IMR-90 (cell line): ENCODE measurements around the gene SPATA9. TPM values are rescaled to one million over a fixed set of nuclear protein-coding genes. Genes with fewer than 3 reads are reported as not detected.

ENCODE experiments used
- ATAC-seq: fragments of 200-7000 bp; cut with Tn5 transposase; 2 replicates; pipeline ENCODE4 v1.9.1; 2020; ENCODE audit warnings: low read depth, mild to moderate bottlenecking, moderate library complexity
- BruUV-seq: library from RNA; stranded (reverse); fragments of 400-500 nt; replicated peaks from 2 replicates; lab custom pipeline; 2021; lab: Mats Ljungman, UMichigan
- CTCF ChIA-PET: fragments of 300-600 bp; formaldehyde crosslinking; extraction: SDS; loops from one replicate; lab custom pipeline; 2021; ENCODE audit warnings: antibody characterized with exemption; lab: Yijun Ruan, JAX
- POLR2A ChIA-PET: fragments of 300-600 bp; sonication (Branson Sonifier 250); formaldehyde crosslinking; loops from one replicate; lab custom pipeline; 2022; ENCODE audit warnings: antibody characterized with exemption; ENCODE audit not compliant: unreplicated experiment; lab: Charles Lee
- DNase-seq: peaks from one replicate; pipeline ENCODE4 v3.0.0; 2013
- H2AFZ ChIP-seq: replicated peaks from 2 replicates; pipeline ENCODE3; 2013; ENCODE audit warnings: low read length, mild to moderate bottlenecking; ENCODE audit not compliant: poor library complexity
- H2AK5ac ChIP-seq: 2 replicates; pipeline ENCODE4 v1.6.1; 2013; ENCODE audit warnings: low read depth, low read length, inconsistent platforms
- H2AK9ac ChIP-seq: replicated peaks from 2 replicates; pipeline ENCODE3; 2013; ENCODE audit warnings: mild to moderate bottlenecking, low read depth, low read length, moderate library complexity; ENCODE audit not compliant: poor library complexity
- H2BK120ac ChIP-seq: 2 replicates; pipeline ENCODE4 v1.6.1; 2013; ENCODE audit warnings: low read depth, low read length, inconsistent platforms
- H2BK15ac ChIP-seq: 3 replicates; pipeline ENCODE4 v1.6.1; 2013; ENCODE audit warnings: low read depth, low read length, inconsistent platforms
- H2BK20ac ChIP-seq: 2 replicates; pipeline ENCODE4 v1.6.1; 2013; ENCODE audit warnings: low read depth, mild to moderate bottlenecking, inconsistent platforms, low read length, moderate library complexity
- H2BK5ac ChIP-seq: 2 replicates; pipeline ENCODE4 v1.6.1; 2013; ENCODE audit warnings: mild to moderate bottlenecking, low read depth, low read length, inconsistent platforms; ENCODE audit not compliant: poor library complexity, severe bottlenecking
- H3K14ac ChIP-seq: replicated peaks from 2 replicates; pipeline ENCODE4 v1.6.1; 2013; ENCODE audit warnings: low read depth, low read length, inconsistent platforms
- H3K18ac ChIP-seq: 2 replicates; pipeline ENCODE4 v1.6.1; 2013; ENCODE audit warnings: low read depth, low read length, control low read depth
- H3K23ac ChIP-seq: 2 replicates; pipeline ENCODE4 v1.6.1; 2013; ENCODE audit warnings: low read depth, low read length, inconsistent platforms
- H3K27ac ChIP-seq: 2 replicates; pipeline ENCODE4 v1.5.1; 2013; ENCODE audit warnings: mild to moderate bottlenecking, control low read depth, low read length; ENCODE audit not compliant: insufficient read depth
- H3K27me3 ChIP-seq: 2 replicates; pipeline ENCODE4 v1.6.1; 2013; ENCODE audit warnings: low read length; ENCODE audit not compliant: control insufficient read depth, insufficient read depth
- H3K36me3 ChIP-seq: 2 replicates; pipeline ENCODE4 v1.6.1; 2013; ENCODE audit warnings: low read length, mixed read lengths; ENCODE audit not compliant: control insufficient read depth, insufficient read depth
- H3K4ac ChIP-seq: 2 replicates; pipeline ENCODE4 v1.6.1; 2013; ENCODE audit warnings: low read depth, low read length, inconsistent platforms
- H3K4me1 ChIP-seq: 2 replicates; pipeline ENCODE4 v1.6.1; 2013; ENCODE audit warnings: low read length, mixed read lengths; ENCODE audit not compliant: control insufficient read depth, insufficient read depth
- H3K4me2 ChIP-seq: 2 replicates; pipeline ENCODE4 v1.6.1; 2013; ENCODE audit warnings: low read depth, mild to moderate bottlenecking, control low read depth, low read length, moderate library complexity
- H3K4me3 ChIP-seq: 2 replicates; pipeline ENCODE4 v1.5.1; 2013; ENCODE audit warnings: low read depth, mild to moderate bottlenecking, control low read depth, low read length, moderate library complexity; ENCODE audit not compliant: insufficient read depth
- H3K56ac ChIP-seq: 2 replicates; pipeline ENCODE4 v1.6.1; 2013; ENCODE audit warnings: low read length, inconsistent platforms; ENCODE audit not compliant: insufficient read depth; ENCODE audit errors: extremely low read depth
- H3K79me1 ChIP-seq, 2 experiments: 2 replicates each; pipeline ENCODE4 v1.6.1; 2013; ENCODE audit warnings: low read length in 2 of 2, inconsistent platforms in 1 of 2, low read depth in 1 of 2
- H3K9ac ChIP-seq: 2 replicates; pipeline ENCODE4 v1.6.1; 2013; ENCODE audit warnings: low read depth, low read length, control low read depth
- H3K9me1 ChIP-seq: 2 replicates; pipeline ENCODE4 v1.6.1; 2013; ENCODE audit warnings: low read length, inconsistent platforms; ENCODE audit not compliant: insufficient read depth
- H3K9me3 ChIP-seq: 2 replicates; pipeline ENCODE4 v1.6.1; 2013; ENCODE audit warnings: low read length; ENCODE audit not compliant: control insufficient read depth, insufficient read depth
- H4K20me1 ChIP-seq: 2 replicates; pipeline ENCODE4 v1.6.1; 2013; ENCODE audit warnings: low read length, inconsistent platforms; ENCODE audit not compliant: insufficient read depth
- H4K5ac ChIP-seq: 2 replicates; pipeline ENCODE4 v1.6.1; 2013; ENCODE audit warnings: mild to moderate bottlenecking, low read depth, low read length, control low read depth
- H4K8ac ChIP-seq, 2 experiments: 2 replicates each; pipeline ENCODE4 v1.6.1; 2013; ENCODE audit warnings: low read depth in 2 of 2, low read length in 2 of 2, control low read depth in 1 of 2, inconsistent platforms in 1 of 2
- H4K91ac ChIP-seq: 2 replicates; pipeline ENCODE4 v1.6.1; 2013; ENCODE audit warnings: low read depth, low read length, inconsistent platforms; ENCODE audit not compliant: insufficient read depth
- CEBPB ChIP-seq: IDR thresholded peaks from 2 replicates; pipeline ENCODE4 v1.6.1; 2012; ENCODE audit warnings: low read depth, low read length, improper control_type of control experiment
- CTCF ChIP-seq: conservative IDR thresholded peaks from 2 replicates; pipeline ENCODE4 v1.5.1; 2012; ENCODE audit warnings: mild to moderate bottlenecking, low read depth, low read length, improper control_type of control experiment
- ELK1 ChIP-seq: fragments of 150-350 bp; IDR thresholded peaks from 2 replicates; pipeline ENCODE4 v1.6.1; 2016; ENCODE audit warnings: low read depth, mild to moderate bottlenecking, low read length, moderate library complexity, borderline replicate concordance
- FOS ChIP-seq: fragments of 150-350 bp; IDR thresholded peaks from 2 replicates; pipeline ENCODE4 v1.6.1; 2016; ENCODE audit warnings: low read depth, low read length
- MAFK ChIP-seq: IDR thresholded peaks from 2 replicates; pipeline ENCODE4 v1.6.1; 2012; ENCODE audit warnings: low read depth, low read length, improper control_type of control experiment
- MAZ ChIP-seq: IDR thresholded peaks from 2 replicates; pipeline ENCODE4 v1.6.1; 2012; ENCODE audit warnings: low read depth, mild to moderate bottlenecking, low read length, improper control_type of control experiment, moderate library complexity, borderline replicate concordance
- NFE2L2 ChIP-seq: fragments of 150-350 bp; IDR thresholded peaks from 2 replicates; pipeline ENCODE4 v1.6.1; 2016; ENCODE audit warnings: low read depth, mild to moderate bottlenecking, low read length
- POLR2A ChIP-seq: IDR thresholded peaks from 2 replicates; pipeline ENCODE4 v1.6.1; 2012; ENCODE audit warnings: mild to moderate bottlenecking, low read depth, low read length
- RCOR1 ChIP-seq: IDR thresholded peaks from 2 replicates; pipeline ENCODE4 v1.6.1; 2012; ENCODE audit warnings: mild to moderate bottlenecking, low read length, improper control_type of control experiment; ENCODE audit not compliant: insufficient replicate concordance
- RFX5 ChIP-seq: IDR thresholded peaks from 2 replicates; pipeline ENCODE4 v1.8.0; 2012; ENCODE audit warnings: low read depth, mild to moderate bottlenecking, low read length, moderate library complexity
- SMC3 ChIP-seq: fragments of 150-350 bp; IDR thresholded peaks from 2 replicates; pipeline ENCODE4 v1.6.1; 2016; ENCODE audit warnings: low read depth, mild to moderate bottlenecking, antibody characterized with exemption, low read length, moderate library complexity
- USF2 ChIP-seq: fragments of 150-350 bp; IDR thresholded peaks from 2 replicates; pipeline ENCODE4 v1.6.1; 2017; ENCODE audit warnings: mild to moderate bottlenecking, antibody characterized with exemption, low read length, low read depth
- WGBS, 2 experiments: methylation state at CpG; one replicate each; pipeline versions ENCODE4 v1.1.5 to v1.1.7; 2013; ENCODE audit warnings: missing lambda C conversion rate in 2 of 2; ENCODE audit not compliant: insufficient read length in 1 of 2; ENCODE audit errors: extremely low coverage in 2 of 2; 5-methylcytosine and 5-hydroxymethylcytosine counted together
- dilution Hi-C: fragments of 300-500 bp; cut with HindIII; formaldehyde crosslinking; loops from one replicate; pipeline ENCODE4 v1.14.3; 2018; ENCODE audit warnings: low sequenced_read_pairs; ENCODE audit not compliant: unreplicated experiment
- in situ Hi-C: fragments of 300-500 bp; cut with MboI; formaldehyde crosslinking; loops from 3 replicates; pipeline ENCODE4 v1.14.3; 2019; ENCODE audit warnings: low sequenced_read_pairs, inconsistent platforms, mixed read lengths
- intact Hi-C: fragments of 100-400 bp; cut with micrococcal nuclease; formaldehyde crosslinking; loops from 2 replicates; pipeline ENCODE4 v1.10.0; 2022
- polyA plus RNA-seq, 3 experiments: library from polyadenylated mRNA; depleted of rRNA; stranded (reverse); fragments of >200 nt; gene quantifications; 2 replicates each; pipeline ENCODE4 v1.2.3, GENCODE V29; 2012; ENCODE audit warnings: low replicate concordance in 1 of 3
- total RNA-seq: library from RNA; depleted of rRNA; stranded (reverse); fragments of >200 nt; gene quantifications from 2 replicates; pipeline ENCODE4 v1.2.3, GENCODE V29; 2012

The SPATA9 gene
- total and polyA plus RNA-seq, 2 of the 4 experiments (the other 2 are of a cell fraction) = 0.72 to 0.86 TPM

GRCh38 chr5:95699337-95699736 lies 16.5 kb upstream of the SPATA9 start:
- Histone ChIP-seq H4K8ac (no peak overlapping the region), H3K9me3 (no peaks in the 10 kb centered on the region), H2BK120ac (no peak overlapping the region), H3K18ac (no peak overlapping the region), H3K4me1 (no peaks in the 10 kb centered on the region), H4K91ac (no peak overlapping the region), H2BK15ac (no peak overlapping the region), H3K23ac (no peak overlapping the region), H3K4ac (no peak overlapping the region), H4K20me1 (no peaks in the 10 kb centered on the region), H3K9ac (no peak overlapping the region), H3K4me2 (no peak overlapping the region), H3K56ac (no peak overlapping the region), H3K14ac (no peak overlapping the region), H3K4me3 (no peak overlapping the region), H2BK20ac (no peak overlapping the region), H4K5ac (no peak overlapping the region), H2AK5ac (no peak overlapping the region), H3K9me1 (no peaks in the 10 kb centered on the region), H3K27ac (no peak overlapping the region), H3K36me3 (no peaks in the 10 kb centered on the region), H3K27me3 (no peaks in the 10 kb centered on the region), H3K79me1 (no peaks in the 10 kb centered on the region), H2AK9ac (no peak overlapping the region), H2AFZ (no peak overlapping the region), H2BK5ac (no peak overlapping the region)
- ChIA-PET CTCF (no interaction called here), POLR2A (no interaction called here)
- no peak for TF ChIP-seq CEBPB
- no peak for TF ChIP-seq RFX5
- no peak for TF ChIP-seq SMC3
- no peak for TF ChIP-seq ELK1
- TF ChIP-seq CTCF = no peak
- TF ChIP-seq USF2 = no peak
- no peak for TF ChIP-seq MAFK
- TF ChIP-seq FOS = no peak
- TF ChIP-seq MAZ = no peak
- no peak for TF ChIP-seq RCOR1
- TF ChIP-seq POLR2A = no peak
- no peak for TF ChIP-seq NFE2L2
- in situ Hi-C loops = no loop called here
- whole genome bisulfite sequencing, 2 experiments = 100% methylated on average over 1 of the region's 1 CpG; no CpG with 5 or more reads in 1 of the 2 experiments
- no TSS peak for BruUV-seq
- ATAC-seq (no peak), DNase-seq (no peak)
- intact Hi-C loops = no loop called here
- dilution Hi-C loops = no loop called here
